ENCODE measurements around the gene RBM47. TPM values are rescaled to one million over a fixed set of nuclear protein-coding genes. Genes with fewer than 3 reads are reported as not detected.

RBM47 gene
- total and polyA plus RNA-seq, 9 of the 15 experiments (the other 6 are each of a cell fraction or from before 2014, with no cell fraction given) = 1.4 to 6.4 (median 3.3) TPM

GRCh38 chr4:40412388-40412787 is 217.3 kb downstream of the RBM47 start:
- BruUV-seq (replicated peaks) = no TSS peak
- CTCF ChIA-PET (ENCODE audit: low intra/inter-chr PET ratio) = no interaction called here
- POLR2A ChIA-PET = no interaction called here

GRCh38 chr4:40409835-40410234 is 219.8 kb downstream of the RBM47 start:
- intact Hi-C loops (cut with micrococcal nuclease) (no loop called here), in situ Hi-C loops (cut with MboI) (no loop called here)
- Histone ChIP-seq H2AFZ (ENCODE audit: low read depth, low read length) (no peak overlapping the region), H4K20me1 (replicated peaks; ENCODE audit: control insufficient read depth, insufficient read depth, low read length) (no peaks in the 10 kb centered on the region), H3K79me2 (ENCODE audit: control insufficient read depth, insufficient read depth, low read length) (no peaks in the 10 kb centered on the region), H3K27me3 (ENCODE audit: control insufficient read depth in 2 of 2, insufficient read depth in 2 of 2, low read length in 2 of 2) (peaks cover 4 to 13% of the 10 kb centered on the region in 2 experiments; a peak in 3 of 5 replicates), H3K4me2 (ENCODE audit: insufficient read depth, low read length) (no peak overlapping the region), H3K9me1 (ENCODE audit: control insufficient read depth, insufficient read depth, low read length) (no peaks in the 10 kb centered on the region), H3K4me3 (no peak overlapping the region), H3K9me3 (replicated peaks; ENCODE audit: control insufficient read depth, insufficient read depth, low read depth, low read length) (no peaks in the 10 kb centered on the region), H3K27ac (ENCODE audit: extremely low read depth, low read depth, low read length) (no peak overlapping the region), H3K4me1 (replicated peaks in 1 of 2; ENCODE audit: control insufficient read depth in 2 of 2, insufficient read depth in 2 of 2, low read length in 2 of 2) (no peaks in the 10 kb centered on the region), H3K36me3 (ENCODE audit: control insufficient read depth, insufficient read depth, low read length) (no peaks in the 10 kb centered on the region), H3K9ac (ENCODE audit: insufficient read depth in 1 of 2, low read depth in 2 of 2, low read length in 2 of 2) (no peak overlapping the region)
- WGBS (ENCODE audit: insufficient coverage, low coverage, missing lambda C conversion rate) = 0% methylated on average over 1 of the region's 1 CpG
- ATAC-seq (no peak), DNase-seq (ENCODE audit: extremely low read depth in 1 of 4, low spot score in 3 of 4) (no peak), FAIRE-seq (no peak)
- TF ChIP-seq CEBPG (CRISPR knock-in tag; IDR thresholded peaks at IDR 0.05) (no peak), CEBPG (tag; conservative IDR thresholded peaks at IDR 0.05 in 1 of 2, IDR thresholded peaks at IDR 0.05 in 1 of 2) (no peak), TSC22D4 (tag; IDR thresholded peaks at IDR 0.05) (no peak), MAFG (tag; conservative IDR thresholded peaks at IDR 0.05) (no peak), NFIX (CRISPR knock-in tag; IDR thresholded peaks at IDR 0.05; ENCODE audit: low read depth) (no peak), MED1 (CRISPR knock-in tag; IDR thresholded peaks at IDR 0.05; ENCODE audit: borderline replicate concordance) (no peak), POLR2A (conservative IDR thresholded peaks at IDR 0.05) (no peak)
- ChIA-PET POLR2A (no interaction called here), CTCF (ENCODE audit: low intra/inter-chr PET ratio) (no interaction called here)
- BruUV-seq (replicated peaks) = no TSS peak

More at GRCh38 chr4:40412388-40412787, 217.3 kb downstream of the RBM47 start:
- Histone ChIP-seq H3K9ac (ENCODE audit: insufficient read depth in 1 of 2, low read depth in 2 of 2, low read length in 2 of 2) (no peak overlapping the region), H3K36me3 (ENCODE audit: control insufficient read depth, insufficient read depth, low read length) (no peaks in the 10 kb centered on the region), H3K27ac (ENCODE audit: extremely low read depth, low read depth, low read length) (no peak overlapping the region), H4K20me1 (replicated peaks; ENCODE audit: control insufficient read depth, insufficient read depth, low read length) (no peaks in the 10 kb centered on the region), H3K9me1 (ENCODE audit: control insufficient read depth, insufficient read depth, low read length) (no peaks in the 10 kb centered on the region), H3K9me3 (replicated peaks; ENCODE audit: control insufficient read depth, insufficient read depth, low read depth, low read length) (no peaks in the 10 kb centered on the region), H3K79me2 (ENCODE audit: control insufficient read depth, insufficient read depth, low read length) (no peaks in the 10 kb centered on the region), H2AFZ (ENCODE audit: low read depth, low read length) (no peak overlapping the region), H3K4me1 (replicated peaks in 1 of 2; ENCODE audit: control insufficient read depth in 2 of 2, insufficient read depth in 2 of 2, low read length in 2 of 2) (no peaks in the 10 kb centered on the region), H3K27me3 (ENCODE audit: control insufficient read depth in 2 of 2, insufficient read depth in 2 of 2, low read length in 2 of 2) (peaks cover 4 to 15% of the 10 kb centered on the region in 2 experiments; a peak in 3 of 5 replicates), H3K4me2 (ENCODE audit: insufficient read depth, low read length) (no peak overlapping the region), H3K4me3 (no peak overlapping the region)
- FAIRE-seq = no peak
- ATAC-seq = no peak
- DNase-seq (ENCODE audit: extremely low read depth in 1 of 4, low spot score in 3 of 4) = no peak
- TF ChIP-seq RFX1 (IDR thresholded peaks at IDR 0.05) (0 out of 2 replicates have a peak, but pooled peaks have one; percentile 31), NR1H2 (CRISPR knock-in tag; IDR thresholded peaks at IDR 0.05) (no peak)
- WGBS (ENCODE audit: insufficient coverage, low coverage, missing lambda C conversion rate) = 0% methylated on average over 1 of the region's 1 CpG
- intact Hi-C loops (cut with micrococcal nuclease) (no loop called here), in situ Hi-C loops (cut with MboI) (no loop called here)
